ENCODE measurements around the gene SCFD1. TPM values are rescaled to one million over a fixed set of nuclear protein-coding genes. Genes with fewer than 3 reads are reported as not detected.

The SCFD1 gene, protein sequence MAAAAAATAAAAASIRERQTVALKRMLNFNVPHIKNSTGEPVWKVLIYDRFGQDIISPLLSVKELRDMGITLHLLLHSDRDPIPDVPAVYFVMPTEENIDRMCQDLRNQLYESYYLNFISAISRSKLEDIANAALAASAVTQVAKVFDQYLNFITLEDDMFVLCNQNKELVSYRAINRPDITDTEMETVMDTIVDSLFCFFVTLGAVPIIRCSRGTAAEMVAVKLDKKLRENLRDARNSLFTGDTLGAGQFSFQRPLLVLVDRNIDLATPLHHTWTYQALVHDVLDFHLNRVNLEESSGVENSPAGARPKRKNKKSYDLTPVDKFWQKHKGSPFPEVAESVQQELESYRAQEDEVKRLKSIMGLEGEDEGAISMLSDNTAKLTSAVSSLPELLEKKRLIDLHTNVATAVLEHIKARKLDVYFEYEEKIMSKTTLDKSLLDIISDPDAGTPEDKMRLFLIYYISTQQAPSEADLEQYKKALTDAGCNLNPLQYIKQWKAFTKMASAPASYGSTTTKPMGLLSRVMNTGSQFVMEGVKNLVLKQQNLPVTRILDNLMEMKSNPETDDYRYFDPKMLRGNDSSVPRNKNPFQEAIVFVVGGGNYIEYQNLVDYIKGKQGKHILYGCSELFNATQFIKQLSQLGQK
- total RNA-seq (2022; extraction: Qiagen RNA extraction; ENCODE audit: low read depth) = 35.4 to 43.2 TPM (median 40.0 TPM) in 5 replicates

DNA sequence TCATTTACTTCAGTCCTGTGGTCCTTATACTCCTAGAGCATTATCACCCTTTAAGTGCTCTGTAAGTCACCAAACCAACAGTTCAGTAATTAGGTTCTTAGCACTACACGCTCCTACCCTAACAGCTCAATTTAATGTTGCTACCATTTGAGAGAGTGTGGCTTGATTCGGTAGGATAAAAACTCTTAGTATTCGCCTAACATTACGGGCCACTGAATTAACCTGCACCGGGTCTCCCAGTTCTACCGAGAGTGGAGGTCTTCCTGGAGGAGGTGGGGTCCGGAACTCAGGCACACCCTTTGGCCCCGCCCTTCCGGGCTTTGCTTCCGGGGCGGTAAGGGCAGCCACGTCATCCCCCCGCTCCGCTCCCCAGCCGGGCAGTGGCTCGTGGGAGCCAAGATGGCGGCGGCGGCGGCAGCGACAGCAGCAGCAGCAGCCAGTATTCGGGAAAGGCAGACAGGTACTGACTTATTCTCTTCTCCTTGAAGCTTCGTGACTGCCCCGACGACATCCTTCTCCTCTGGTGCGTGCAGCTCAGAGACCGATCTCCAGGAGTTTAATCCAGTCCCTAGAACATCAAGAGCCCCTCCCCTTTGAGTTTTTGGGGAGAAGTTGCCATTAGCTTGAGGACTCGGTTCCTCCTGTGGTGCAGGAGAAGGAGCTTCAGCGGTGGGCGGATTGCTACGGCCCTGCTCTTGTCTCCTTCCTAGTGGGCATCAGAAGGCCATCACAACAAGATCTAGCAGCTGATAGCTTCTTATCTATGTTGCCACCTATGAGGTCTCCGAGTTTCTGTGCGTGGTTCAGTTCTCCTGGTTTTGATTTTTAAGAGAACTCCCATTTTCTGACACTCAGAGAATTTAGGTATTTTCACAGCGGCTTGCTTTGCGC, at the start of gene SCFD1:
Gene SCFD1, plus strand, starts transcription at position 380 of the 891 bp plus-strand sequence. Its CDS starts 20 bp downstream, at position 400.

Other genes starting within 250 kb of the SCFD1 start
- 14.4 to 22.9 TPM (median 17.9 TPM) in 5 replicates for gene G2E3, start 63.2 kb upstream of the SCFD1 start, total RNA-seq (2022; extraction: Qiagen RNA extraction; ENCODE audit: low read depth)